Embryonic facial prominence (tissue), 1 donor: Measurements from ENCODE around the gene PHF14.
A peak's percentile ranks its signal among the peaks of the same experiment; 100 is the strongest.
"Not testable (repeated sequence)": the region's sequence is repeated elsewhere in the genome, so short reads cannot be mapped to it uniquely, and the experiment has no call there.

Source experiments
- DNase-seq: peaks from one replicate; pipeline ENCODE4 v3.0.0-alpha.2; 2016; ENCODE audit errors: extremely low spot score

The PHF14 gene, protein sequence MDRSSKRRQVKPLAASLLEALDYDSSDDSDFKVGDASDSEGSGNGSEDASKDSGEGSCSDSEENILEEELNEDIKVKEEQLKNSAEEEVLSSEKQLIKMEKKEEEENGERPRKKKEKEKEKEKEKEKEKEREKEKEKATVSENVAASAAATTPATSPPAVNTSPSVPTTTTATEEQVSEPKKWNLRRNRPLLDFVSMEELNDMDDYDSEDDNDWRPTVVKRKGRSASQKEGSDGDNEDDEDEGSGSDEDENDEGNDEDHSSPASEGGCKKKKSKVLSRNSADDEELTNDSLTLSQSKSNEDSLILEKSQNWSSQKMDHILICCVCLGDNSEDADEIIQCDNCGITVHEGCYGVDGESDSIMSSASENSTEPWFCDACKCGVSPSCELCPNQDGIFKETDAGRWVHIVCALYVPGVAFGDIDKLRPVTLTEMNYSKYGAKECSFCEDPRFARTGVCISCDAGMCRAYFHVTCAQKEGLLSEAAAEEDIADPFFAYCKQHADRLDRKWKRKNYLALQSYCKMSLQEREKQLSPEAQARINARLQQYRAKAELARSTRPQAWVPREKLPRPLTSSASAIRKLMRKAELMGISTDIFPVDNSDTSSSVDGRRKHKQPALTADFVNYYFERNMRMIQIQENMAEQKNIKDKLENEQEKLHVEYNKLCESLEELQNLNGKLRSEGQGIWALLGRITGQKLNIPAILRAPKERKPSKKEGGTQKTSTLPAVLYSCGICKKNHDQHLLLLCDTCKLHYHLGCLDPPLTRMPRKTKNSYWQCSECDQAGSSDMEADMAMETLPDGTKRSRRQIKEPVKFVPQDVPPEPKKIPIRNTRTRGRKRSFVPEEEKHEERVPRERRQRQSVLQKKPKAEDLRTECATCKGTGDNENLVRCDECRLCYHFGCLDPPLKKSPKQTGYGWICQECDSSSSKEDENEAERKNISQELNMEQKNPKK

DNA sequence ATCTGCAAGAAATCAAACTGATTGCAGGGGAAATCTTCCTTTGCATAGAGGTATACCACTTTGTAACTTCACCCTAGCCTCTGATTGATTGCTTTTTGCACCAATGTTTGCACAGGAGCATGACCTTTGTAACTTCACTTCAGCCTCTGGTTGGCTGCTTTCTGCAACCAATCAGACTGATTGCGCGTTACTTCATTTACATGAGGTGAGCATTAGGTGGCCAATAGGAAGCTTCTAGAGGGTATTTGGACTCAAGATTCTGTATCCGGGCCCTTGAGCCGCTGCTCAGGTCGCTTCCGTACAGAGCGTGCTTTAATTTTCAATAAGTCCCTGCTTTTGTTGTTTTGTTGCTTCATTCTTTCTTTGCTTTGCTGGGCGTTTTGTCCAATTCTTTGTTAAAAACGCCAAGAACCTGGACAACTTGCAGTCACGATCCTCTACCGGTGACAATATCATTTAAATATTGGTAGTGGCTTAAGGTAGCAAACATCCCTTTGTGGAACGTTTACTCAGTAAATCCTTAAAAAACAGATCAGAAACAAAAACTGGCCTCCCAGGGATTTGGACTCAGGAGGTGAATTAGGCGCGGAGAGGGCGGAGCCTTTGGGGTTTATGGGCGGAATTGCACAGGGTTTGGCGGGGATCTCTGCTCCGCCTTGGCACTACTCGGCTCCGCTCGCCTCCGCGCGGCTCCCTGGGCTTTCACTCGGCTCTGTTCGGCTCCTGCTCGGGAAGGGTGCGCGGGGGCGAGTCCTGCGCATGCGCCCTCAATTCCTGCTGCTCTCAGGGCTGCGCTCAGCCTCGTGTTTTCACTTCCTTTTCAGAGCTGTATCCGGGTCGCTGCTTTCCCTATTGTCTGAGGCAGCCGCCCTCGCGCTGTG, at the start of gene PHF14:
Gene PHF14 (plus strand): TSS at position 812 of the 881 bp plus-strand sequence. CDS start 452 bp downstream, outside the sequence.
- peak; percentile 93 for DNase-seq

DNA sequence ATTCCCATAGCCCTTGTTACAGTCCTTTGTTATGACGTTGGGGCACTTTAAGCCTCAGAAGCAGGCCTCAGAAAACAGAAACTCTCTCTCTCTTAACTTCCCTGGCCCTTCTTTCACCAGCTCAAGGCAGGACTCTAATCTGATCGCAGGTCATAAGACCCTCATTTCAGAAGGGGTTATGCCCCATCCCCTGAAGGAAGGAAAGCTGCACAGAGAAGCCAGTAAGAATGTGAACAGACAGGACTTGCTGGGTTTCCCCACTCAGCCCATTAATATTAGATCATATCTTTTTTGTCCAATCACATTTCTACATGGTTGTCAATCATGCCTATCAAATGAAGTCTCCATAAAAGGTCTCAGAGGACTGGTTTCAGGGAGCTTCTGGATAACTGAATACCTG, 49.3 kb upstream of the PHF14 start:
- DNase-seq = no peak

DNA sequence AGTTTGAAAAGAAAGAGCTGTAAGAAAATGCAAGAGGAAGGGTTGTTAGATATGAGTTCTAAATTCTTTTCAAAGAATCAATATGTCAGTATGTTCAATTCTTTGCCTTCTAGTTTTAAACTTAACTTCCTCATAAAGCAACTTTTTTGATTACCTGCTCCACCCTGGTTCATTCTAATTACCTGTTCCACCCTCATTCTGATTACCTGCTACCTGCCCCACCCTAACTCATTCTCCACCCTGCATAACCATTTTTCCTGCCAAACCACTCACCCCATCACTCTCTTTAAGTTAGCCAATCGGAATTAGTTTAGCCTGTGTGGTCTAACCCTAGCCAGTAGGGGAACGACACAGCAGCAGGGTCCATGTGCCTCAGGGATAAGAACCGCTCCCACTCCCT, 45.5 kb upstream of the PHF14 start:
- DNase-seq = not testable (repeated sequence)

DNA sequence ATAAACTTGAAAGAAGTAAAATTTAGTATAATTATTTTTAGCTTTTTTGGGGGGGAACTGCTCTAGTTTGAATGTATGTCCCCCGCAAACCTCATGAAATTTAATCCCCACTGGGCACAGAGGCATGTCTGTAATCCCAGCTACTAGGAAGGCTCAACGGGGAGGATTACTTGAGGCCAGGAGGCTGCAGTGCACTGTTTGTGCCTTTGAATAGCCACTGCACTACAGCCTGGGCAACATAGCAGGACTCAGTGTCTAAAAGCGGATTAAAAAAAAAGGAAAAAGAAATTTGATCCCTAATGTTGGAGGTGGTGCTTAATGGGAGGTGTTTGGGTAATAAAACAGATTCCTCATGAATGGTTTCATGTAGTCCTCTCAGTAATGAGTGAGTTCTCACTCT, 43.1 kb upstream of the PHF14 start:
- no peak for DNase-seq

DNA sequence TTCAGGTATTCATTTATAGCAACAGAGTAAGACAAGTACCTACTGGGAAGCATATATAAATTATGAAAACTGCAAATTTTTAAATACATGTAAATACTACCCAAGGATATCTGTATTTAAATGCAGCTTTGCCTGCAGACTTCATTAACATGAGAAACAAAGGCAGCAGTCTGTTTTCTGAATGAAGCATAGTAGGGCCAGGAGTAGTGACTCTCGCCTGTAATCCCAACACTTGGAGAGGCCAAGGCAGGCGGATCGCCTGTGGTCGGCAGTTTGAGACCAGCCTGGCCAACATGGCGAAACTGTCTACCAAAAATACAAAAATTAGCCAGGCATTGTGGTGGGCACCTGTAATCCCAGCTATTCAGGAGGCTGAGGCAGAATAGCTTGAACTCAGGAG, 42.5 kb upstream of the PHF14 start:
- no peak for DNase-seq

DNA sequence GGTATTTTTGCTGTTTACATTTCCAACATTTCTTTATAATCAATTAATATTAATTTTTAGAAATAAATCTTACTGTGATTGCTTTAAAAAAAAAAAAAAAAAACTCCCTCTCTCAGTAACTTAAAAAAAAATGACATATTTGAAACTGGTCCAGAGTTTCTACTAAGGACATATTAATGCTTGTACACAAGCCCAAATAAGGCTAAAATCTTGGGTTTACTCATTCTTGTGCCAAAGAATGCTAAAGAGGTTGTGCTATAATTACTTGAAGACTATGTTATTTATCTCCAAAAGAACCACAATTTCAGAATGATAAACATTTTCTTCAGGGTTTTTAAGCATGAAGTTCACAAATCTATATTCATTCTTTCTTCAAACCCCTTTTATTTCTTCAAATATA, 39.4 kb upstream of the PHF14 start:
- DNase-seq = no peak

GRCh38 chr7:10939237-10939910, 34.3 kb upstream of the PHF14 start:
- DNase-seq = no peak

DNA sequence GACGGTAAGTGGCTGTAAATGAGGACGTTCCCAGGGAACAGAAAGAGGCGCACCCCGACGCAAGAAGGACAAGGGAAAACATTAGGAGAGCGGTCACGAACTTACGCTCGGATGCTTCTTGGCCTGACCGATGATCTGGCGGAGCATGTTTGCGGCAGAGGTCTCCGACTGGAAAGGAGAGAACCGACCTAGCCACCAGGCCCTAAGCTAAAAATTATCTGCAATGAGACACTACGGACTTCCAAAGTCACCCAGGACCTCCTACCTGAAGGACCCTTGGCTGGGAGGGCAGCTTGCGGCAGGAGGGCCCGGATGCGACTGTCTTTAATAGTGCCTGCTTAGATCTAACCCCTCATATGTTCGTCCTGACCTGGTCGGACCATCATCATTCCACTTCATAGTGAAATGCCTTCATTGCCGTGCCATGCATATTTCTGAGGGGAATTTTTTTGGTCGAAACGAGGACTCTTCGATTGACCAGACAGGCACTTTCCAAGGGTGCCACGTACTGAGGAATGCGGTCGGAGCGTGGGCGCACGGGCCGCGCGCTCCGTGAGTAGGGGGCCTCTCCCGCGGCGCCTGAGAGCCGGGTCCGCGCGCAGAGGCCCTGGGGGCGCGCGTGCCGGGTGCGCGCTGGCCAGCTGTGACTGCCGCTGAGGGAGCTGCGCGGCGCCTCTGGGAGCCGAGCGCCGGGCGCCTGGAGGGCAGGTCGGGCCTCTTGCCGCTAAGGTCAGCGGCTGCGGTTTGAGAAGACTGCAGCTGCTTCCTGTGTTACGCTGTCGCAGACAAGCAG, 33.6 kb upstream of the PHF14 start:
- peak; percentile 93 for DNase-seq

- DNase-seq = no peak
These were observed 32.8 kb upstream of the PHF14 start for GRCh38 chr7:10940704-10941355.

DNA sequence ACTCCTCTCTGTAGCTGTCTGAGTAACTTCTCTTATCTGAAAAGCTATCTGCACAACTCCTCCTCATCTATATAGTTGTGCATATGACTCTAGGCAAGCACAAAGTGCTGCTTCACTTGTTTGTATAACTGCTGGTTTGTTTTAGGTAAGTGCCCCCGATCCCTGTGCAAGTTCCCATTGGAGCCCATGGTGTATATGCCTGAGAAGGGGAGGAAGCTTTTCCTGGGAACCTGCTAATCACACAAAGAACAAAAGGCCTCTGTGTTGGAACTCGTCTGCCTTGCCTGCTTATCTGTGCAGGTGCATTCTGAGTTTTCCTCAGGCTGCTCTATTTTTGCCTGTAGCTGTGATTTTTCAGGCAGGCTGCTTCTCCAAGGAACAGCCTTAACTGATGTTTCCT, 23.2 kb upstream of the PHF14 start:
- DNase-seq = no peak

- not testable (repeated sequence) for DNase-seq
These were observed 22.6 kb upstream of the PHF14 start for GRCh38 chr7:10950974-10951578.

DNA sequence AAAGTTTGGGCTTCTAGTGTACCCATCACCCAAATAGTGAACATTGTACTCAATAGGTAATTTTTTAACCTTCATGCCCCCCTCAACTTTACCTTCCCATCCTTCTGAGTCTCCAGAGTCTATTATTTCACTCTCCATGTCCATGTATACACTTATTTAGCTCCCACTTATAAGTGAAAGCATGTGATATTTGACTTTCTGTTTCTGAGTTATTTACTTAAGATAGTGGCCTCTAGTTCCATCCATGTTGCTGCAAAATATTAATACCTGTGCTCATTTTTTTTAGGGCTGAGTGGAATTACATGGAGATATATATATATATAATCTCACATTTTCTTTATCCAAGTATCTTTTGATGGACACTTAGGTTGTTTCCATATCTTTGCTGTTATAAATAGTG, 21.1 kb upstream of the PHF14 start:
- no peak for DNase-seq

DNA sequence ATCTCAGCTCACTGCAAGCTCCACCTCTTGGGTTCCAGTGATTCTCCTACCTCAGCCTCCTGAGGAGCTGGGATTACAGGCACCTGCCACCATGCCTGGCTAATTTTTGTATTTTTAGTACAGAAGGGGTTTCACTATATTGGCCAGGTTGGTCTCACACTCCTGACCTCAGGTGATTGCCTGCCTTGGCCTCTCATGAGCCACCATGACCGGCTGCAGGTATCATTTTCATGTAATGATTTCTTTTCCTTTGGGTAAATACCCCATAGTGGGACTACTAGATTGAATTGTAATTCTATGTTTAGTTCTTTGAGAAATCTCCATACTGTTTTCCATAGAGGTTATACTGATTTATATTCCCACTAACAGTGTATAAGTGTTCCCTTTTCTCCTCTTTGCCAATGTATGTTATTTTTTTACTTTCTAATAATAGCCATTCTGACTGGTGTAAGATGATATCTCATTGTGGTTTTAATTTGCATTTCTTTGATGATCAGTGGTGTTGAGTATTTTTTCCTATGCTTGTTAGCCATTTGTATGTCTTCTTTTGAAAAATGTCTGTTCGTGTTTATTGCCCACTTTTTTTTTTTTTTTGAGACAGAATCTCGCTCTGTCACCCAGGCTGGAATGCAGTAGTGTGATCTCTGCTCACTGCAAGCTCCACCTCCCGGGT, 20.5 kb upstream of the PHF14 start:
- DNase-seq = not testable (repeated sequence)

DNA sequence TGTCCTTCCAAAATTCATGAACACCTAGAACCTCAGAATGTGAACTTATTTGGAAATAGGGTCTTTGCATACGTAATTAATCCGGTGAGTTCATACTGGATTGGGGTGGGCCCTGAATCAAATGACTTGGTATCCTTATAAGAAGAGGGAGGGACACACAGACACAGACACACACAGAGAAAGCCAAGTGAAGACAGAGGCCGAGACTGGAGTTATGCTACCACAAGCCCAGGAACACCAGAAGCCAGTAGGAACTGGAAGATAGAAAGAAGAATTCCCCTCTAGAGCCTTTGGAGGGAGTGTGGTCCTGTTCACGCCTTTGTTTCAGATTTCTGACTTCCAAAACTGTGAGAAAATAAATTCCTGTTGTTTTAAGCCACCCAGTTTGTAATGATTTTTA, 17.1 kb upstream of the PHF14 start:
- no peak for DNase-seq

GRCh38 chr7:10960242-10960641, 13.4 kb upstream of the PHF14 start:
- DNase-seq = not testable (repeated sequence)

GRCh38 chr7:10965016-10965415, 8.7 kb upstream of the PHF14 start:
- DNase-seq = not testable (repeated sequence)

DNA sequence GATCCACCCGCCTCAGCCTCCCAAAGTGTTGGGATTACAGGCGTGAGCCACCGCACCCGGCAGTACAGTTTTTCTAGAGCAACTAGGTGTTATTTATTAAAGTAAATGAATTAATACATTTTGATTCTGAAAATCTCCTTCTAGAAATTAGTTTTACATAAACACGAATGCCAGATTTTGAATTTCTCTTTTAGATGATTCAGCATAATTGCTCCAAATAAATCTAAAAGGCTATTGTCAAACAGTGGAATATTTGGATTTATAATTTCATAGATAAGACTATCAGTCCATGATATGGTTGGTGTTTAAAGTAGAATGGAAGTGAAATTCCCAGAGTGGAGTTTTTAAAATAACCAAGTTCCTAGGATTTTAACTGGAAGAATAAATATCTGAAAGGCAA, 1.5 kb upstream of the PHF14 start:
- no peak for DNase-seq
